GM08714 (cell line): ENCODE data around the gene PTPN9.
"Not testable (repeated sequence)": the region's sequence is repeated elsewhere in the genome, so short reads cannot be mapped to it uniquely, and the experiment has no call there.

ENCODE experiments used
- H3K4me3 ChIP-seq: fragments of 200-500 bp; sonication (Bioruptor generic); 2 replicates; pipeline ENCODE4 v1.5.1; 2014; ENCODE audit warnings: mild to moderate bottlenecking, low read length, inconsistent platforms
- ZNF274 ChIP-seq: IDR thresholded peaks from 2 replicates; pipeline ENCODE4 v1.6.1; 2012; ENCODE audit warnings: mild to moderate bottlenecking, low read depth, low read length

PTPN9 gene

GRCh38 chr15:75456710-75457109, 122.4 kb downstream of the PTPN9 start:
- no peak for TF ChIP-seq ZNF274
- no peak overlapping the region for H3K4me3 ChIP-seq

GRCh38 chr15:75455982-75456531, 123.1 kb downstream of the PTPN9 start:
- TF ChIP-seq ZNF274: no peak

GRCh38 chr15:75455424-75455981, 123.6 kb downstream of the PTPN9 start:
- no peak for TF ChIP-seq ZNF274
- peak overlapping the region; percentile 84 for H3K4me3 ChIP-seq

More at GRCh38 chr15:75455982-75456531, 123.1 kb downstream of the PTPN9 start:
- peak overlapping the region; percentile 84 for H3K4me3 ChIP-seq

- no peak for TF ChIP-seq ZNF274
- peak overlapping the region; percentile 84 for H3K4me3 ChIP-seq
These were observed 124.4 kb downstream of the PTPN9 start for GRCh38 chr15:75454471-75455378.

GRCh38 chr15:75453703-75454470, 125.2 kb downstream of the PTPN9 start:
- peak overlapping the region; percentile 84 for H3K4me3 ChIP-seq
- no peak for TF ChIP-seq ZNF274

GRCh38 chr15:75452865-75453702, 126.0 kb downstream of the PTPN9 start:
- peak overlapping the region; percentile 81 for H3K4me3 ChIP-seq
- no peak for TF ChIP-seq ZNF274

- H3K4me3 ChIP-seq: peak overlapping the region; percentile 81
These were observed 126.7 kb downstream of the PTPN9 start for GRCh38 chr15:75452364-75452864.

GRCh38 chr15:75451674-75452363, 127.3 kb downstream of the PTPN9 start, which contains the start of gene SIN3A:
SIN3A (minus strand) TSS chr15:75451690; CDS start chr15:75430375, 21,315 bp downstream.
- H3K4me3 ChIP-seq: peak within 1 kb of the TSS; percentile 81
- TF ChIP-seq ZNF274: no peak

More at GRCh38 chr15:75452364-75452864, 126.7 kb downstream of the PTPN9 start:
- TF ChIP-seq ZNF274: no peak

GRCh38 chr15:75451202-75451673, 127.9 kb downstream of the PTPN9 start:
- peak overlapping the region; percentile 81 for H3K4me3 ChIP-seq
- no peak for TF ChIP-seq ZNF274

GRCh38 chr15:75450307-75451201, 128.6 kb downstream of the PTPN9 start:
- no peak for TF ChIP-seq ZNF274
- peak overlapping the region; percentile 53 for H3K4me3 ChIP-seq

- no peak for TF ChIP-seq ZNF274
- H3K4me3 ChIP-seq: peak overlapping the region; percentile 53
These were observed 129.4 kb downstream of the PTPN9 start for GRCh38 chr15:75449585-75450306.

- not testable (repeated sequence) for H3K4me3 ChIP-seq
These were observed 130.9 kb downstream of the PTPN9 start for GRCh38 chr15:75448171-75448570.
